Kidney epithelial cell (primary cell): ENCODE results near the gene FARSA. TPM values are rescaled to one million over a fixed set of nuclear protein-coding genes. Genes with fewer than 3 reads are reported as not detected.

Source experiments
- DNase-seq: peaks from one replicate; pipeline ENCODE4 v3.0.0-alpha.2; 2010; ENCODE audit warnings: low read depth
- H3K27me3 ChIP-seq: 2 replicates; pipeline ENCODE4 v1.6.0; 2011; ENCODE audit warnings: low read length; ENCODE audit not compliant: control insufficient read depth, insufficient read depth
- H3K36me3 ChIP-seq: 2 replicates; pipeline ENCODE4 v1.5.1; 2011; ENCODE audit warnings: low read length; ENCODE audit not compliant: control insufficient read depth, insufficient read depth
- H3K4me3 ChIP-seq: 2 replicates; pipeline ENCODE4 v1.5.1; 2011; ENCODE audit warnings: low read depth, mild to moderate bottlenecking, control low read depth, low read length
- CTCF ChIP-seq: IDR thresholded peaks from 2 replicates; pipeline ENCODE4 v1.5.1; 2011; ENCODE audit warnings: mild to moderate bottlenecking, moderate library complexity, low read length, control low read depth, inconsistent platforms; ENCODE audit not compliant: insufficient read depth, poor library complexity, severe bottlenecking
- total RNA-seq: library from RNA; depleted of rRNA; stranded (reverse); fragments of >200 nt; gene quantifications from 2 replicates; pipeline ENCODE4 v1.2.3, GENCODE V29; 2015

FARSA gene
- total RNA-seq, 1 donor from 2014 or later: 93.7 TPM

- Histone ChIP-seq H3K4me3 (no peak overlapping the region), H3K36me3 (peaks cover 3% of the 10 kb centered on the region), H3K27me3 (no peaks in the 10 kb centered on the region)
- DNase-seq: no peak
- no peak for TF ChIP-seq CTCF
These were observed 16.1 kb upstream of the FARSA start for GRCh38 chr19:12949363-12950283.

GRCh38 chr19:12948612-12949362, 15.3 kb upstream of the FARSA start:
- Histone ChIP-seq H3K4me3 (no peak overlapping the region), H3K27me3 (no peaks in the 10 kb centered on the region), H3K36me3 (peaks cover 3% of the 10 kb centered on the region)
- no peak for DNase-seq
- TF ChIP-seq CTCF: no peak

GRCh38 chr19:12947702-12948611, 14.4 kb upstream of the FARSA start:
- no peaks in the 10 kb centered on the region for H3K27me3 ChIP-seq
- H3K36me3 ChIP-seq: peaks cover 4% of the 10 kb centered on the region
- H3K4me3 ChIP-seq: no peak overlapping the region
- no peak for TF ChIP-seq CTCF
- no peak for DNase-seq

- DNase-seq: no peak
- TF ChIP-seq CTCF: no peak
- no peaks in the 10 kb centered on the region for H3K27me3 ChIP-seq
- peak overlapping the region; percentile 88 for H3K4me3 ChIP-seq
- H3K36me3 ChIP-seq: peaks cover 5% of the 10 kb centered on the region
These were observed 13.4 kb upstream of the FARSA start for GRCh38 chr19:12946731-12947496.
